A549 (cell line): ENCODE results near the gene TTC17. TPM values are rescaled to one million over a fixed set of nuclear protein-coding genes. Genes with fewer than 3 reads are reported as not detected.
"Not testable (repeated sequence)": the region's sequence is repeated elsewhere in the genome, so short reads cannot be mapped to it uniquely, and the experiment has no call there.

ENCODE experiments used
- ATAC-seq, 2 experiments: fragments of 200-7000 bp in 1 of 2; fragments of >200 bp in 1 of 2; cut with Nextera tagmentation in 1 of 2; cut with Tn5 transposase in 1 of 2; 3 replicates each; pipeline versions ENCODE4 v1.8.0 to v1.9.1; 2018 to 2020; ENCODE audit warnings: mild to moderate bottlenecking in 1 of 2, moderate library complexity in 1 of 2
- CTCF ChIA-PET: fragments of 300-600 bp; sonication (Branson Sonifier 250); formaldehyde crosslinking; extraction: SDS; loops from one replicate; lab custom pipeline; 2021; ENCODE audit warnings: antibody characterized with exemption, inconsistent platforms; lab: Yijun Ruan, JAX
- POLR2A ChIA-PET: fragments of 350-600 bp; formaldehyde crosslinking; extraction: SDS; loops from one replicate; lab custom pipeline; 2021; ENCODE audit warnings: antibody characterized with exemption, inconsistent platforms; lab: Yijun Ruan, JAX
- DNase-seq, 2 experiments: peaks; one replicate each; pipeline versions ENCODE4 v3.0.0 to v3.0.0-alpha.2; 2011 to 2016; ENCODE audit warnings: low read depth in 1 of 2, low spot score in 1 of 2
- FAIRE-seq: peaks from 2 replicates; lab custom pipeline; 2011; peaks lifted over from hg19 to GRCh38; lab: Jason Lieb, UNC
- H3K27ac ChIP-seq, 2 experiments: fragments of >200 bp; sonication (Bioruptor Twin); formaldehyde crosslinking; 3 replicates each; pipeline ENCODE4 v1.5.1; 2016 to 2017
- H3K4me1 ChIP-seq: fragments of >200 bp; sonication (Bioruptor Twin); formaldehyde crosslinking; 3 replicates; pipeline ENCODE4 v1.6.1; 2016
- H3K4me2 ChIP-seq: fragments of >200 bp; sonication (Bioruptor Twin); formaldehyde crosslinking; 3 replicates; pipeline ENCODE4 v1.6.1; 2016
- H3K4me3 ChIP-seq: fragments of >200 bp; sonication (Bioruptor Twin); formaldehyde crosslinking; 3 replicates; pipeline ENCODE4 v1.5.1; 2016
- H3K9me3 ChIP-seq: fragments of >200 bp; sonication (Bioruptor Twin); formaldehyde crosslinking; 3 replicates; pipeline ENCODE4 v1.6.1; 2016
- BHLHE40 ChIP-seq: IDR thresholded peaks from 2 replicates; pipeline ENCODE4 v1.6.1; 2012; ENCODE audit warnings: low read depth, low read length, inconsistent platforms
- CBX2 ChIP-seq: fragments of 200-600 bp; sonication (generic); IDR thresholded peaks from 2 replicates; pipeline ENCODE4 v1.6.1; 2016; ENCODE audit warnings: low read depth, mild to moderate bottlenecking, borderline replicate concordance
- CBX8 ChIP-seq: fragments of 200-600 bp; sonication (generic); IDR thresholded peaks from 2 replicates; pipeline ENCODE4 v1.6.1; 2016
- EHF ChIP-seq: fragments of 250-450 bp; sonication (Bioruptor Pico); IDR thresholded peaks from 2 replicates; pipeline ENCODE4 v1.5.0; 2020; ENCODE audit warnings: mild to moderate bottlenecking
- EHMT2 ChIP-seq: fragments of 200-600 bp; sonication (generic); IDR thresholded peaks from 2 replicates; pipeline ENCODE4 v1.6.1; 2016; ENCODE audit warnings: antibody characterized with exemption, low read depth, mild to moderate bottlenecking, moderate library complexity
- EP300 ChIP-seq, 2 experiments: fragments of >200 bp; sonication (Bioruptor Twin); formaldehyde crosslinking; IDR thresholded peaks; 2 replicates in 1 of 2; 3 replicates in 1 of 2; pipeline ENCODE4 v1.6.1; 2016 to 2017
- ESRRA ChIP-seq: fragments of 150-350 bp; IDR thresholded peaks from 2 replicates; pipeline ENCODE4 v1.6.1; 2014; ENCODE audit warnings: mild to moderate bottlenecking, low read length, borderline replicate concordance
- GATA3 ChIP-seq: IDR thresholded peaks from 2 replicates; pipeline ENCODE4 v1.6.1; 2012; ENCODE audit warnings: borderline replicate concordance
- HDAC2 ChIP-seq: fragments of 200-600 bp; sonication (generic); IDR thresholded peaks from 2 replicates; pipeline ENCODE4 v1.6.1; 2016
- HOXA7 ChIP-seq: fragments of 250-450 bp; sonication (Bioruptor Pico); IDR thresholded peaks from 2 replicates; pipeline ENCODE4 v1.5.0; 2020; ENCODE audit warnings: mild to moderate bottlenecking, moderate library complexity
- HOXB13 ChIP-seq: fragments of 250-450 bp; sonication (Bioruptor Pico); IDR thresholded peaks from 2 replicates; pipeline ENCODE4 v1.5.0; 2020; ENCODE audit warnings: low read depth, mild to moderate bottlenecking, moderate library complexity
- KDM5A ChIP-seq: fragments of 200-600 bp; sonication (generic); IDR thresholded peaks from 2 replicates; pipeline ENCODE4 v1.6.1; 2016; ENCODE audit warnings: antibody characterized with exemption, mild to moderate bottlenecking
- MAFK ChIP-seq: fragments of 450-650 bp; IDR thresholded peaks from 2 replicates; pipeline ENCODE4 v1.6.1; 2014; ENCODE audit not compliant: partially characterized antibody
- PHF8 ChIP-seq: fragments of 200-600 bp; sonication (generic); IDR thresholded peaks from 2 replicates; pipeline ENCODE4 v1.6.1; 2016; ENCODE audit warnings: low read depth, mild to moderate bottlenecking, antibody characterized with exemption, moderate library complexity, borderline replicate concordance
- POLR2A ChIP-seq: IDR thresholded peaks from 2 replicates; pipeline ENCODE4 v1.6.1; 2012; ENCODE audit warnings: mild to moderate bottlenecking, low read length
- RAD21 ChIP-seq, 2 experiments: fragments of >200 bp in 1 of 2; sonication (Bioruptor Twin) in 1 of 2; formaldehyde crosslinking in 1 of 2; IDR thresholded peaks in 1 of 2; conservative IDR thresholded peaks in 1 of 2; 2 replicates in 1 of 2; 3 replicates in 1 of 2; pipeline ENCODE4 v1.6.1; 2012 to 2018; ENCODE audit warnings: inconsistent platforms in 1 of 2
- RCOR1 ChIP-seq: fragments of 150-350 bp; IDR thresholded peaks from 2 replicates; pipeline ENCODE4 v1.6.1; 2014; ENCODE audit warnings: antibody characterized with exemption, low read length, low read depth
- RNF2 ChIP-seq: fragments of 200-600 bp; sonication (generic); IDR thresholded peaks from 2 replicates; pipeline ENCODE4 v1.6.1; 2016; ENCODE audit warnings: low read depth, mild to moderate bottlenecking, antibody characterized with exemption, moderate library complexity, borderline replicate concordance
- SMC3 ChIP-seq: fragments of >200 bp; sonication (Bioruptor Twin); formaldehyde crosslinking; IDR thresholded peaks from 3 replicates; pipeline ENCODE4 v1.6.1; 2018; ENCODE audit warnings: inconsistent platforms
- SREBF2 ChIP-seq: fragments of 450-650 bp; IDR thresholded peaks from 2 replicates; pipeline ENCODE4 v1.6.1; 2014; ENCODE audit warnings: mild to moderate bottlenecking, moderate library complexity
- ZC3H11A ChIP-seq: fragments of 450-650 bp; IDR thresholded peaks from 2 replicates; pipeline ENCODE4 v1.6.1; 2014; ENCODE audit warnings: antibody characterized with exemption, mild to moderate bottlenecking
- ZFP36 ChIP-seq: fragments of 450-650 bp; IDR thresholded peaks from 2 replicates; pipeline ENCODE4 v1.6.1; 2014; ENCODE audit warnings: borderline replicate concordance; ENCODE audit not compliant: partially characterized antibody
- ZNF302 ChIP-seq: fragments of 250-450 bp; sonication (Bioruptor Pico); IDR thresholded peaks from 2 replicates; pipeline ENCODE4 v1.9.0; 2021; ENCODE audit warnings: inconsistent platforms, mild to moderate bottlenecking, moderate library complexity
- WGBS: methylation state at CpG from one replicate; pipeline ENCODE4 v1.1.6; 2017; ENCODE audit errors: missing lambda C conversion rate; 5-methylcytosine and 5-hydroxymethylcytosine counted together
- polyA plus RNA-seq, 4 experiments: library from polyadenylated mRNA; depleted of rRNA in 3 of 4; stranded (reverse); fragments of >200 nt; fragmentation: RNase III in 1 of 4; extraction: RNeasy Plus Mini Kit Qiagen cat#74134 plus additional on column Dnase treatment in 1 of 4; gene quantifications; 2 replicates in 3 of 4; 3 replicates in 1 of 4; pipeline ENCODE4 v1.2.3, GENCODE V29; 2011 to 2017
- TF ChIP-seq, protein P1 (sequence below): fragments of 250-450 bp; sonication (Bioruptor Pico); IDR thresholded peaks from 2 replicates; pipeline ENCODE4 v1.5.0; 2020; ENCODE audit warnings: low read depth, mild to moderate bottlenecking, moderate library complexity
- TF ChIP-seq, protein P2 (sequence below): fragments of 150-350 bp; IDR thresholded peaks from 2 replicates; pipeline ENCODE4 v1.6.1; 2014; ENCODE audit warnings: low read depth, mild to moderate bottlenecking, low read length
- TF ChIP-seq, protein P3 (sequence below): IDR thresholded peaks from 2 replicates; pipeline ENCODE4 v1.6.1; 2012; ENCODE audit warnings: low read depth, borderline replicate concordance
- TF ChIP-seq, protein P4 (sequence below): fragments of >200 bp; sonication (Bioruptor Twin); formaldehyde crosslinking; IDR thresholded peaks from 2 replicates; pipeline ENCODE4 v1.6.1; 2016

Gene TTC17
- polyA plus RNA-seq, 2 of the 4 experiments (the other 2 are of a cell fraction): 28.9 to 89.4 TPM

DNA sequence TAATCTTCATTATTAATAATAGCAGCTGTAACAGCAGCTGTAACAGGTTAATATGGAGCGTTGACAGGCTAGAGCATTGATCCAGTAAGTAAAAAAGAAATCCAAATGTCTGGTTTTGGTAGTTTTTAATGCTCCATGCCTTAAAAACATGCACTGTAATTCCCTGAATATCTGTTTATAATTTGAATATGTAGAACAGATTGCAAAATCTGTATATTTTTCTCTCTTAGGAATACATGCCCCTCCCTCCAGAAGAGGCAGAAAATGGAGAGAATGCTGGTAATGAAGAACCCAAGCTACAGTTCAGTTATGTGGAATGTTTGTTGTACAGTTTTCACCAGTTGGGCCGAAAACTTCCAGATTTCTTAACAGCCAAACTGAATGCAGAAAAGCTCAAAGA lies 30.2 kb upstream of the TTC17 start:
- Histone ChIP-seq H3K4me1 (peaks cover 9% of the 10 kb centered on the region; the same call in 2 of the 3 replicates), H3K9me3 (no peaks in the 10 kb centered on the region), H3K27ac (no peak overlapping the region), H3K4me2 (no peak overlapping the region), H3K4me3 (no peak overlapping the region)
- DNase-seq (no peak), FAIRE-seq (no peak), ATAC-seq (no peak)
- WGBS: 90% methylated on average over 2 of the region's 2 CpGs
- TF ChIP-seq ZC3H11A (no peak), HOXB13 (CRISPR knock-in tag) (no peak), POLR2A (no peak), RNF2 (no peak), EHF (CRISPR knock-in tag) (no peak), EP300 (IDR thresholded peaks at IDR 0.05) (no peak), CBX2 (no peak), HOXA7 (CRISPR knock-in tag) (no peak), BHLHE40 (no peak), GATA3 (no peak), PHF8 (no peak)
- TF ChIP-seq, protein P1, sequence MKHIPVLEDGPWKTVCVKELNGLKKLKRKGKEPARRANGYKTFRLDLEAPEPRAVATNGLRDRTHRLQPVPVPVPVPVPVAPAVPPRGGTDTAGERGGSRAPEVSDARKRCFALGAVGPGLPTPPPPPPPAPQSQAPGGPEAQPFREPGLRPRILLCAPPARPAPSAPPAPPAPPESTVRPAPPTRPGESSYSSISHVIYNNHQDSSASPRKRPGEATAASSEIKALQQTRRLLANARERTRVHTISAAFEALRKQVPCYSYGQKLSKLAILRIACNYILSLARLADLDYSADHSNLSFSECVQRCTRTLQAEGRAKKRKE: no peak
- ChIA-PET POLR2A (no interaction called here), CTCF (interaction anchor here (1.3 to 2.4 kb wide), 2 partner anchors 13 to 46 kb away, joined by 3 to 7 read pairs; no protein-coding TSS in a partner anchor)

DNA sequence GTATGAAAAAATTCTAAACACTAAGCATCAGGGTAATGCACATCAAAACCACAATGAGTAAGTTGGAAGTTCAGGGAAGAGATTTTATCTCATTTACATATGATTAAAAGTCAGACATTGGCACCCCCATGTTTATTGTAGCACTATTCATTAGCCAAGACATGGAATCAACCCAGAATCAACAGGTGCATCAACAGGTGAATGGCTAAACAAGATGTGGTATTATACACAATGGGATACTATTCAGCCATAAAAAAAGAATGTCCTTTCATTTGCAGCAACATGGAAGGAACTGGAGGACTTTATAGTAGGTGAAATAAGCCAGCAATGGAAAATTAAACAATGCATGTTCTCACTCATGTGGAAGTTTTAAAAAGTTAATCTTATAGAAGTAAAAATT lies 17.6 kb upstream of the TTC17 start:
- H3K4me2 ChIP-seq: no peak overlapping the region
- no peaks in the 10 kb centered on the region for H3K9me3 ChIP-seq
- no peak for ATAC-seq
- H3K27ac ChIP-seq: no peak overlapping the region
- ChIA-PET CTCF (interaction anchor here (1.2 to 1.4 kb wide), 2 partner anchors 12 to 15 kb away, joined by 3 read pairs; no protein-coding TSS in a partner anchor), POLR2A (no interaction called here)
- no peak for DNase-seq
- no peaks in the 10 kb centered on the region for H3K4me1 ChIP-seq
- FAIRE-seq: no peak
- no peak overlapping the region for H3K4me3 ChIP-seq
- no peak for TF ChIP-seq SREBF2
- TF ChIP-seq RCOR1: no peak
- no peak for TF ChIP-seq POLR2A
- no peak for TF ChIP-seq RAD21 (conservative IDR thresholded peaks at IDR 0.05 in 1 of 2, IDR thresholded peaks at IDR 0.05 in 1 of 2)
- TF ChIP-seq SMC3: no peak

DNA sequence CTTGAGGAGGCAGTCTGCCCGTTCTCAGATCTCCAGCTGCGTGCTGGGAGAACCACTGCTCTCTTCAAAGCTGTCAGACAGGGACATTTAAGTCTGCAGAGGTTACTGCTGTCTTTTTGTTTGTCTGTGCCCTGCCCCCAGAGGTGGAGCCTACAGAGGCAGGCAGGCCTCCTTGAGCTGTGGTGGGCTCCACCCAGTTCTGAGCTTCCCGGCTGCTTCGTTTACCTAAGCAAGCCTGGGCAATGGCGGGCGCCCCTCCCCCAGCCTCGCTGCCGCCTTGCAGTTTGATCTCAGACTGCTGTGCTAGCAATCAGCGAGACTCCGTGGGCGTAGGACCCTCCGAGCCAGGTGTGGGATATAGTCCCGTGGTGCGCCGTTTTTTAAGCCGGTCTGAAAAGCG lies 7.3 kb upstream of the TTC17 start:
- ATAC-seq: not testable (repeated sequence)
- WGBS: no CpG with 5 or more reads among the region's 17 CpGs

DNA sequence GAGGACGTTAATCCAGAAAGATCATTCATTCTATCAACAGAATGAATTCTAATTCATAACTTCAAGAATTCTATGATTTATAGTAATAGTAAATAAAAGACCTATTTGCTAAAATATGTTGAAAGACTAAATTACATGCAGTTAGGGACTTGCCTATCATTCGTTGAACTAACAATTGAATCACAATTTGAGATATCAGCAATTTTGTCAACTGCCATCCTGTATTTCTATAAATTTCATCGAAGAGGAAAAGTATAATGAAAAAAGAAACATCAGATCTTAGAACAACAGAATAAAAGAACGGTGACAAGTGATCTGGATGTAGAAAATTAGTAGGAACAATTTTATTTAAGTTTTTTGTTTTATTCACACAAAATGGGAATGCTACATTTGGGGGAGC lies 4.4 kb upstream of the TTC17 start:
- Histone ChIP-seq H3K9me3 (no peaks in the 10 kb centered on the region), H3K4me2 (no peak overlapping the region), H3K27ac (no peak overlapping the region), H3K4me1 (no peaks in the 10 kb centered on the region; the same call in 2 of the 3 replicates), H3K4me3 (no peak overlapping the region)
- TF ChIP-seq MAFK (peak; percentile 47), ESRRA (no peak)
- POLR2A ChIA-PET: no interaction called here
- CTCF ChIA-PET: no interaction called here
- DNase-seq (no peak), FAIRE-seq (no peak), ATAC-seq (no peak)
- 74% methylated on average over 4 of the region's 4 CpGs for WGBS

More for the DNA sequence above, 7.3 kb upstream of the TTC17 start:
- H3K4me2 ChIP-seq, FAIRE-seq, DNase-seq, H3K4me3 ChIP-seq, H3K9me3 ChIP-seq, H3K27ac ChIP-seq, H3K4me1 ChIP-seq, POLR2A ChIA-PET: not testable (repeated sequence)
- CTCF ChIA-PET: interaction anchor here (2.5 kb wide), 1 partner anchor 39 kb away, joined by 6 read pairs; the partner anchor contains the start of gene API5

DNA sequence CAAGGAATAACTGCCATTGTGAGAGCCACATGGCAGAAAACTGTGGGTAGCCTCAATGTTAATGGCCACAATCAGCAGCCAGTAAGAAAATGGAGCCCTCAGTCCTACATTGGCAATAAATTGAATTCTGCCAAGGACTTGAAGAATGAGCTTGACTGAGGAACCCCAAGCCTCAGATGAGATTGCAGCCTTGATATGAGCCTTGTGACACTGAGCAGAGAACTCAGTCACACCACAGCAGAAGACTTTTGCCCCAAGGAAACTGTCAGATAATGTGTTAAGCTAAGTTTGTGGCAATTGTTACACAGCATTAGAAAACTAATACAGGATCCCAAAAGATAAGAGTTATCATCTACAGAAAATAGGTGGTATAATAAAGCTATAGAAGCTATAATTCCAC lies 2.4 kb upstream of the TTC17 start:
- no peak for DNase-seq
- FAIRE-seq: no peak
- Histone ChIP-seq H3K4me3 (no peak overlapping the region), H3K4me2 (no peak overlapping the region), H3K27ac (no peak overlapping the region), H3K4me1 (peaks cover 10% of the 10 kb centered on the region), H3K9me3 (no peaks in the 10 kb centered on the region)
- ChIA-PET POLR2A (no interaction called here), CTCF (interaction anchor here (0.9 to 1.0 kb wide), 2 partner anchors 15 to 78 kb away, joined by 3 to 4 read pairs; no protein-coding TSS in a partner anchor)
- no peak for ATAC-seq
- TF ChIP-seq, protein P2, sequence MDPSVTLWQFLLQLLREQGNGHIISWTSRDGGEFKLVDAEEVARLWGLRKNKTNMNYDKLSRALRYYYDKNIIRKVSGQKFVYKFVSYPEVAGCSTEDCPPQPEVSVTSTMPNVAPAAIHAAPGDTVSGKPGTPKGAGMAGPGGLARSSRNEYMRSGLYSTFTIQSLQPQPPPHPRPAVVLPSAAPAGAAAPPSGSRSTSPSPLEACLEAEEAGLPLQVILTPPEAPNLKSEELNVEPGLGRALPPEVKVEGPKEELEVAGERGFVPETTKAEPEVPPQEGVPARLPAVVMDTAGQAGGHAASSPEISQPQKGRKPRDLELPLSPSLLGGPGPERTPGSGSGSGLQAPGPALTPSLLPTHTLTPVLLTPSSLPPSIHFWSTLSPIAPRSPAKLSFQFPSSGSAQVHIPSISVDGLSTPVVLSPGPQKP: no peak
- TF ChIP-seq, protein P3, sequence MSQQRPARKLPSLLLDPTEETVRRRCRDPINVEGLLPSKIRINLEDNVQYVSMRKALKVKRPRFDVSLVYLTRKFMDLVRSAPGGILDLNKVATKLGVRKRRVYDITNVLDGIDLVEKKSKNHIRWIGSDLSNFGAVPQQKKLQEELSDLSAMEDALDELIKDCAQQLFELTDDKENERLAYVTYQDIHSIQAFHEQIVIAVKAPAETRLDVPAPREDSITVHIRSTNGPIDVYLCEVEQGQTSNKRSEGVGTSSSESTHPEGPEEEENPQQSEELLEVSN: no peak
- TF ChIP-seq POLR2A: no peak
- TF ChIP-seq EHMT2: no peak
- no peak for TF ChIP-seq KDM5A
- no peak for TF ChIP-seq RNF2
- no peak for TF ChIP-seq RAD21 (conservative IDR thresholded peaks at IDR 0.05 in 1 of 2, IDR thresholded peaks at IDR 0.05 in 1 of 2)
- TF ChIP-seq HDAC2: no peak
- TF ChIP-seq, protein P4, sequence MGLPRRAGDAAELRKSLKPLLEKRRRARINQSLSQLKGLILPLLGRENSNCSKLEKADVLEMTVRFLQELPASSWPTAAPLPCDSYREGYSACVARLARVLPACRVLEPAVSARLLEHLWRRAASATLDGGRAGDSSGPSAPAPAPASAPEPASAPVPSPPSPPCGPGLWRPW: no peak
- TF ChIP-seq ZNF302 (CRISPR knock-in tag): no peak
- no peak for TF ChIP-seq ZFP36
- no peak for TF ChIP-seq CBX8
- no peak for TF ChIP-seq ESRRA
